Measurements from ENCODE around the gene H19. TPM values are rescaled to one million over a fixed set of nuclear protein-coding genes. Genes with fewer than 3 reads are reported as not detected.

Gene H19
- total RNA-seq, 2 donors from 2014 or later = not detected

- Mint-ChIP-seq H3K9me3 (no peaks in the 10 kb centered on the region), H3K36me3 (ENCODE audit: low read depth) (no peaks in the 10 kb centered on the region), H3K4me1 (no peaks in the 10 kb centered on the region), H3K27me3 (no peaks in the 10 kb centered on the region), H3K27ac (no peak overlapping the region), H3K4me3 (no peak overlapping the region)
- no peak for ATAC-seq (replicated peaks)
These were observed 29.1 kb downstream of the H19 start for GRCh38 chr11:1968454-1969002.

GRCh38 chr11:1967641-1968225 is 29.9 kb downstream of the H19 start:
- H3K36me3 Mint-ChIP-seq (ENCODE audit: low read depth) = no peaks in the 10 kb centered on the region
- no peak overlapping the region for H3K27ac Mint-ChIP-seq
- H3K4me1 Mint-ChIP-seq = no peaks in the 10 kb centered on the region
- ATAC-seq (replicated peaks) = no peak
- H3K9me3 Mint-ChIP-seq = no peaks in the 10 kb centered on the region
- H3K27me3 Mint-ChIP-seq = no peaks in the 10 kb centered on the region
- H3K4me3 Mint-ChIP-seq = no peak overlapping the region

GRCh38 chr11:1966531-1966930 is 31.1 kb downstream of the H19 start:
- H3K4me3 Mint-ChIP-seq = no peak overlapping the region
- no peaks in the 10 kb centered on the region for H3K4me1 Mint-ChIP-seq
- ATAC-seq (replicated peaks) = no peak
- no peaks in the 10 kb centered on the region for H3K9me3 Mint-ChIP-seq
- no peak overlapping the region for H3K27ac Mint-ChIP-seq
- no peaks in the 10 kb centered on the region for H3K27me3 Mint-ChIP-seq
- H3K36me3 Mint-ChIP-seq (ENCODE audit: low read depth) = no peaks in the 10 kb centered on the region

- Mint-ChIP-seq H3K36me3 (ENCODE audit: low read depth) (no peaks in the 10 kb centered on the region), H3K4me1 (no peaks in the 10 kb centered on the region), H3K4me3 (no peak overlapping the region), H3K9me3 (no peaks in the 10 kb centered on the region), H3K27me3 (no peaks in the 10 kb centered on the region), H3K27ac (no peak overlapping the region)
- ATAC-seq (replicated peaks) = no peak
These were observed 32.7 kb downstream of the H19 start for GRCh38 chr11:1964955-1965354.

- H3K4me3 Mint-ChIP-seq = no peak overlapping the region
- no peaks in the 10 kb centered on the region for H3K9me3 Mint-ChIP-seq
- H3K36me3 Mint-ChIP-seq (ENCODE audit: low read depth) = no peaks in the 10 kb centered on the region
- H3K4me1 Mint-ChIP-seq = no peaks in the 10 kb centered on the region
- no peaks in the 10 kb centered on the region for H3K27me3 Mint-ChIP-seq
- no peak overlapping the region for H3K27ac Mint-ChIP-seq
- no peak for ATAC-seq (replicated peaks)
These were observed 33.3 kb downstream of the H19 start for GRCh38 chr11:1964348-1964747.

GRCh38 chr11:1963864-1964263 is 33.8 kb downstream of the H19 start:
- H3K27ac Mint-ChIP-seq = no peak overlapping the region
- no peaks in the 10 kb centered on the region for H3K36me3 Mint-ChIP-seq (ENCODE audit: low read depth)
- no peaks in the 10 kb centered on the region for H3K9me3 Mint-ChIP-seq
- no peak for ATAC-seq (replicated peaks)
- no peaks in the 10 kb centered on the region for H3K27me3 Mint-ChIP-seq
- H3K4me1 Mint-ChIP-seq = no peaks in the 10 kb centered on the region
- H3K4me3 Mint-ChIP-seq = no peak overlapping the region

- Mint-ChIP-seq H3K27me3 (no peaks in the 10 kb centered on the region), H3K9me3 (no peaks in the 10 kb centered on the region), H3K27ac (no peak overlapping the region), H3K36me3 (ENCODE audit: low read depth) (no peaks in the 10 kb centered on the region), H3K4me3 (no peak overlapping the region), H3K4me1 (no peaks in the 10 kb centered on the region)
- ATAC-seq (replicated peaks) = no peak
These were observed 37.9 kb downstream of the H19 start for GRCh38 chr11:1959786-1960185.

GRCh38 chr11:1958367-1958766 is 39.3 kb downstream of the H19 start:
- Mint-ChIP-seq H3K36me3 (ENCODE audit: low read depth) (no peaks in the 10 kb centered on the region), H3K27me3 (no peaks in the 10 kb centered on the region), H3K9me3 (no peaks in the 10 kb centered on the region), H3K27ac (no peak overlapping the region), H3K4me3 (no peak overlapping the region), H3K4me1 (no peaks in the 10 kb centered on the region)
- ATAC-seq (replicated peaks) = no peak

- H3K9me3 Mint-ChIP-seq = no peaks in the 10 kb centered on the region
- H3K4me3 Mint-ChIP-seq = no peak overlapping the region
- H3K27me3 Mint-ChIP-seq = no peaks in the 10 kb centered on the region
- H3K4me1 Mint-ChIP-seq = no peaks in the 10 kb centered on the region
- no peak overlapping the region for H3K27ac Mint-ChIP-seq
- no peaks in the 10 kb centered on the region for H3K36me3 Mint-ChIP-seq (ENCODE audit: low read depth)
- peak; percentile 52 for ATAC-seq (replicated peaks)
These were observed 44.0 kb downstream of the H19 start for GRCh38 chr11:1953489-1954266.

GRCh38 chr11:1952806-1953482 is 44.7 kb downstream of the H19 start:
- no peaks in the 10 kb centered on the region for H3K36me3 Mint-ChIP-seq (ENCODE audit: low read depth)
- H3K27me3 Mint-ChIP-seq = no peaks in the 10 kb centered on the region
- H3K4me1 Mint-ChIP-seq = no peaks in the 10 kb centered on the region
- no peak overlapping the region for H3K4me3 Mint-ChIP-seq
- no peak for ATAC-seq (replicated peaks)
- no peak overlapping the region for H3K27ac Mint-ChIP-seq
- no peaks in the 10 kb centered on the region for H3K9me3 Mint-ChIP-seq

GRCh38 chr11:1949922-1950321 is 47.7 kb downstream of the H19 start:
- no peak overlapping the region for H3K4me3 Mint-ChIP-seq
- H3K36me3 Mint-ChIP-seq (ENCODE audit: low read depth) = no peaks in the 10 kb centered on the region
- no peak overlapping the region for H3K27ac Mint-ChIP-seq
- H3K27me3 Mint-ChIP-seq = no peaks in the 10 kb centered on the region
- H3K4me1 Mint-ChIP-seq = no peaks in the 10 kb centered on the region
- ATAC-seq (replicated peaks) = no peak
- H3K9me3 Mint-ChIP-seq = no peaks in the 10 kb centered on the region

- ATAC-seq (replicated peaks) = no peak
- H3K4me1 Mint-ChIP-seq = no peaks in the 10 kb centered on the region
- H3K4me3 Mint-ChIP-seq = no peak overlapping the region
- no peak overlapping the region for H3K27ac Mint-ChIP-seq
- H3K27me3 Mint-ChIP-seq = no peaks in the 10 kb centered on the region
- no peaks in the 10 kb centered on the region for H3K36me3 Mint-ChIP-seq (ENCODE audit: low read depth)
- no peaks in the 10 kb centered on the region for H3K9me3 Mint-ChIP-seq
These were observed 48.3 kb downstream of the H19 start for GRCh38 chr11:1949302-1949701.

- Mint-ChIP-seq H3K27me3 (no peaks in the 10 kb centered on the region), H3K9me3 (no peaks in the 10 kb centered on the region), H3K36me3 (ENCODE audit: low read depth) (no peaks in the 10 kb centered on the region), H3K4me3 (no peak overlapping the region), H3K4me1 (no peaks in the 10 kb centered on the region), H3K27ac (no peak overlapping the region)
- no peak for ATAC-seq (replicated peaks)
These were observed 49.3 kb downstream of the H19 start for GRCh38 chr11:1948389-1948788.

- H3K4me1 Mint-ChIP-seq = no peaks in the 10 kb centered on the region
- no peaks in the 10 kb centered on the region for H3K36me3 Mint-ChIP-seq (ENCODE audit: low read depth)
- peak; percentile 43 for ATAC-seq (replicated peaks)
- no peaks in the 10 kb centered on the region for H3K9me3 Mint-ChIP-seq
- H3K27me3 Mint-ChIP-seq = no peaks in the 10 kb centered on the region
- no peak overlapping the region for H3K27ac Mint-ChIP-seq
- H3K4me3 Mint-ChIP-seq = no peak overlapping the region
These were observed 49.9 kb downstream of the H19 start for GRCh38 chr11:1947592-1948237.
